Stimulated activated CD8-positive, alpha-beta memory T cell treated with anti-CD3 and anti-CD28 coated beads, Interleukin-2, amount 100 ng/mL, for 48 hours (primary cell): Measurements from ENCODE around the gene TGFB2.
"Not testable (repeated sequence)": the region's sequence is repeated elsewhere in the genome, so short reads cannot be mapped to it uniquely, and the experiment has no call there.

ENCODE experiments used
- DNase-seq, 2 donors: peaks; one replicate each; pipeline ENCODE4 v3.0.0-alpha.2; 2020; ENCODE audit warnings: low read depth in 2 of 2

Gene TGFB2

DNA sequence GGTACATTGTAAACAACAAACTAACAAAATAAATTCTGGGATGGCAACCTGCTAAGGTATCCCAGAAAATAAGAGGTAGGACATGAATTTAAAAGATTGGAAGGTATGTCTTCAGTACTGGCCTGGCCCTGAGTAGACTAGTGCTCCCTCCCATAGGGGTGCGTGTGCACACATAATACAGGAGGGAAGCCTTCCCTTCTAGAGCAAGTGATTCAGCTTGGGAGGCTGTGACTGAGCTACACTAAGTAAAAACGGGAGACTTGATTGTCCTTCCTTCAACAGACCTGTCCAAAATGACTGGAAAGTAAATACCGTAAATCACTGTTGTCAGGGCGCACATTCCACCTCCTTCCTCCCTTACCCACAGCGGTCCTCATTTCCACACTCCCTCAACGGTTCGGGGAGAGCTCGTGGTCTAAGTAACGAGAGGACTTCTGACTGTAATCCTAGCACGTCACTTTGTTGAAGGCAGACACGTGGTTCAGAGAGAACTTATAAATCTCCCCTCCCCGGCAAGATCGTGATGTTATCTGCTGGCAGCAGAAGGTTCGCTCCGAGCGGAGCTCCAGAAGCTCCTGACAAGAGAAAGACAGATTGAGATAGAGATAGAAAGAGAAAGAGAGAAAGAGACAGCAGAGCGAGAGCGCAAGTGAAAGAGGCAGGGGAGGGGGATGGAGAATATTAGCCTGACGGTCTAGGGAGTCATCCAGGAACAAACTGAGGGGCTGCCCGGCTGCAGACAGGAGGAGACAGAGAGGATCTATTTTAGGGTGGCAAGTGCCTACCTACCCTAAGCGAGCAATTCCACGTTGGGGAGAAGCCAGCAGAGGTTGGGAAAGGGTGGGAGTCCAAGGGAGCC lies at the start of gene TGFB2:
TGFB2 (plus strand) TSS at position 523 of the 859 bp plus-strand sequence. CDS start 1,366 bp downstream, outside the sequence.
- DNase-seq, result no peak

DNA sequence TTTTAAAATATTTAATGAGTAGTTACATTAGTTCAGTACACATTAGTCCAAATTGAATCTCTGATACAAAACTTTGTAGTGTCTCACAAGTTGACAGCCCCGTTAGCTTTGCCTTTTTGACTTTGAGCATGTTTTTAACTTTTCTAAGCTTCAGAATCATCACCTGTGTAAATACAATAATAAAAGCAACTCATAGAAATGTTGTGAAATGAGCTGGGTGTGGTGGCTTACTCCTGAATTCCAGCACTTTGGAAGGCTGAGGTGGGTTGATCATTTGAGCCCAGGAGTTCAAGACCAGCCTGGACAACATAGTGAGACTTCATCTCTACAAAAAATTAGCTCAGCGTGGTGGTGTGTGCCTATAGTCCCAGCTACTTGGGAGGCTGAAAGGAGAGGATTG lies 49.0 kb upstream of the TGFB2 start:
- no peak for DNase-seq

DNA sequence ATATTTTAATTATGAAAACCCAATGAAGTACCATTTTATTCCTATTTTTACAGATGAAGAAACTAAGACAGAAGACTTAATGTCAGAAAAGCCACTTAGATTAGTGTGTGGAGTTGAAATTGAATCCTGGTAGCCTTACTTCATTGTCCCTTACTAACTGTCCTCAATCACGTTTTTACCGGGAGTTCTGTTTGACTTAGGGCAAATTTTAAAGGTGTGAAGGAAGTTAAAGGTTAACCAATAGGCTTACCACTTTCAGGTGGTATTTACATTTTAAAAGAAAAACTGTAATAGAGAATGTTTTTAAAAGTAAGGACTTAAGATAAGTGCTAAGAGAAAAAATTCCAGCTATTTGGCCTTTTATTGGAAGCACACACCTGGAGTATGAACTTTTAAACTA lies 47.7 kb upstream of the TGFB2 start:
- no peak for DNase-seq

DNA sequence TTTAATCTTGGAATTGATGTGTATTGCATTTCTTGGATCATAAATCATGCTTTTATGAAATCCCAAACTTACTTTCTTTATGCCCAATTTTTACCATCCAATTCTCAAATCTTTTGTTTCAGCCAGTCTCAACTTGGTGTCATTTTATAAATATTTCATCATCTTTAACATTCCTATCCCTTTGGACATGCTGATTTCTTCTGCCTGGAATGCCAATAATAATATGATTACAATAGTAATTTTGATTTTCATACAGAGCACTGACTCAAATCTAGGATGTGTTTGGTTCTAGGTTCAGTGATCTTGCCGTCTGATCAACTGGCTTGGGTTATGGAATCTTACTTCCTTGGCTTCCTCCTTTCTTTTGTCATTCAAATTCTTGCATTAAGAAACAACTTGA lies 47.3 kb upstream of the TGFB2 start:
- DNase-seq, result no peak

DNA sequence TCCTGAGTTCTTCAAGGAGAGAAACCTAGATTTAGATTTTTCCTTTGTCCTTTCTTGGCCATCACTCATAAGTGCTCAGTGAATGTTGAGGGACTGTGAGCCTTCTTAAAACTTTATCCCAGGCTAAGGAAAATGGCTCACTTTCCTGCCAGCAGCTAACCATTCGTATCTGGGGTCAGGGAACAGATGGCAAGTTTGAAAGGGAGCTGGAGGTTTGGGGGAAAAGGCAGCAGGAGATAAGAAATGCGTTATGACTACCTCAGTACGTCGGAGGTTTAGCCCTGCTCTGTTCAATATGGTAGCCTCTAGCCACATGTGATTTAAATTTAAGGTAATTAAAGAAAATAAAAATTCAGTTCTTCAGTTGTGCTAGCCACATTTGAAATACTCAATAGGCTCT lies 46.7 kb upstream of the TGFB2 start:
- DNase-seq, result no peak

DNA sequence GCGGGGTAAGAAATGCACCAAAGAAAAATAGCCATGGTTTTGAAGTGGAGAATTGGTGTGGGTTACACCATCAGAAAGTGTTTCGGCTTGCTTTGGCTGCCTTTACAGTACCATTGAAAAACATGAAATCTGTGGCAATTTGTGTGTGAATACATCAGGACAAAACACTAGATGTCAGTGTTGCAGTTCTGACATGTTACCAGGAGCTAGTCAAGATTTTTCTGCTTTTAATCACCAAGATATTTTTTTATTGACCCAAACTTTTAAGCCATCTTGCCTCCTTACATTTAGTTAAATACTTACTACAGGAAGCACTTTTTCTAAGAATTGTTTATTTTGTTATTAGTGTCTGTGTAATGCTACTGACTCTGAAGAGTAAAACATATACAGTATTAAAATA lies 45.7 kb upstream of the TGFB2 start:
- no peak for DNase-seq

DNA sequence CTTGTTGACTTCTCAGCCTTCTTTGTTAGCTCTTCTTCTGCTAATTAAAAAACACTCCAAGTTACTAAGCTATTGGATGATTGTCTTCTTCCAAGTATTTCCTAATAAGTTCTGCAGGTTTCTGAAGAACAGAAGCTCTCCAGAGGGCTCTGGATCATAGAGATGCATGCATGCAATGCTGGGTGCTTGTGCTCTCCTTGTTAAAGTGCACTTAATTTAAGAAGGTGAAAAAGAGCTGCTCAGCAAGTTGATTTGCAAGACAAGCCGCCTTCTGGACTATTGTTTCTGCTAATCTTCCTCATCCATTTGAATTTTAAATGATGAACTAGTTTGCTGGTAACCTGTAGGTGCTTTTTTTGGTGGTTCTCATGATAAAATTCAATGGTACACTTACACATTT lies 43.9 kb upstream of the TGFB2 start:
- DNase-seq, result no peak

DNA sequence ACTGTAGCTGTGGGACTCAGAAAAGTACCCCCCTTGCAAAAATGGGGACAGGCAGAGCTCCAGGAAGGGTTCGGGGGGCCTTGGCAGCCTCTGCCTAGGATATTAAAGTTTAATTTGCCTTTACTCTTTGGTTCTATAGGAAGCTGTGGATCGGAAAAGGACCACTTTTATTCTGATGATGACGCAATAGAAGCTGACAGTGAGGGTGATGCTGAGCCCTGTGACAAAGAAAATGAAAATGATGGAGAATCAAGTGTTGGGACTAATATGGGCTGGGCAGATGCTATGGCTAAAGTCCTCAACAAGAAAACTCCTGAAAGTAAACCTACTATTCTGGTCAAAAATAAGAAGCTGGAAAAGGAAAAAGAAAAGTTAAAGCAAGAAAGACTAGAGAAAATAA lies 43.0 kb upstream of the TGFB2 start:
- no peak for DNase-seq

DNA sequence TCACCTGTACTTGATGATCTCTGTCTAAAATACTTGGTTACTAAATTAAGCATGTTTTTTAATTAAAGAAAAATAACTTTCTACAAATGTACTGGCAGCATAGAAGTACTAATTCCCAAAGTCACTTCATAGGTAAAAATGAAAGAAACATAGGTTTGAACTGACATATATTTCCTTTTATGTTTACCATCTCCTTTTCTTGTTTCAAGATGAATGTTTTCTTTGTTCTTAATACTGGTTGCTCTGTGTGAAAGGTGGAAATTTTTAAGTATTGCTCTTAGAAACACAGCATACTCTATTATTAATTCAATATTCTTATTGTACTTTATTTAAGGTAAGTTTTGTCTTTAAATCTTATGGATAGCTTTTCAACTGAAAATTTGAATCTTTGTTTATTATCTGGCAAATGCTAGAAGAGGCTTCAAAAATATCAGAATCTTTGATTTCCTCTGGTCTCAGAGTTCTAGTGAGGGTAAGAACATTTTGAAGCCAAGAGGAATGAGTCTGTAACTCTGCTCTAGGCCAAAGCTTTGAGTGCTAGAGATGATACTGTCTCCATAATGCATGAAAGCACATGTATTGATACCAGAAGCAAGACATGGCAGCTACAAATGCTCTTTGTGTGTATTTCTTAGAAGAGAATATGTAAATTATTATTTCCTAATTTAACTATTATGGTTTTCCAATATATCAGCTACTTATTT lies 41.8 kb upstream of the TGFB2 start:
- DNase-seq, result no peak

DNA sequence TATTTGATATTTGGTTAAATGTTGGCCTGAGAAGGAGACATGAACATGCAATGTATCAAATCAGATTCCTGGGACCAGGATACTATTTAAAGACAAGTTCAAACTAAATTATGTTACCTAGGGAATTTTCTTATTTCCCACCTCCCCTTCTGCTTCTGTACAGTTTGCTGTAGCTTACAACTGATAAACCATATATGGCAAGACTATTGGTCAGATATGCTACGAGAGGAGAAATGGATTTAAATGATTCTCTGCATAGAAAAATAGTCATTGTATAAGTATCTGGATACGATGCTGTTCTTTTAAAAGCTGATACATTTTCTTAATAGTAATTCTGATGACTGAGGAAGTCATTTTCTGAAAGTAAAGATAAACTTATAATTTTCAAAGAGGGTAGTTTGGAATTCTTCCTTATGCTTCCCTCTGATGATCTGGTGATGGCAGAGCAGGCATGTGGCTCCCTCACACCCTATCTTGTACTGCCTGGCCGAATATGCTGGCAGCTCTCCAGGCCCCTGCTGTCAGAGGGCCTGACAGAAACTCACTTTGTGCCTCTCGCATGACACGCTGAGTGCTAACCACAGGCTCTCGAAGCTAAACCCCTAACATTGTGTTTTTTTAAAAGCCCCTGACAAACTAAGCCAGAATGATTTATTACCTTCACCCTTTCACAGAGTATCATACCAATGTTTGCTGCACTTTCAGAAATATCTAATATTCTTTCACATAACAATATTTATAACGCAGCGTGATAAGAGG lies 40.7 kb upstream of the TGFB2 start:
- DNase-seq, result peak in 1 of 2 donors; percentile 2

DNA sequence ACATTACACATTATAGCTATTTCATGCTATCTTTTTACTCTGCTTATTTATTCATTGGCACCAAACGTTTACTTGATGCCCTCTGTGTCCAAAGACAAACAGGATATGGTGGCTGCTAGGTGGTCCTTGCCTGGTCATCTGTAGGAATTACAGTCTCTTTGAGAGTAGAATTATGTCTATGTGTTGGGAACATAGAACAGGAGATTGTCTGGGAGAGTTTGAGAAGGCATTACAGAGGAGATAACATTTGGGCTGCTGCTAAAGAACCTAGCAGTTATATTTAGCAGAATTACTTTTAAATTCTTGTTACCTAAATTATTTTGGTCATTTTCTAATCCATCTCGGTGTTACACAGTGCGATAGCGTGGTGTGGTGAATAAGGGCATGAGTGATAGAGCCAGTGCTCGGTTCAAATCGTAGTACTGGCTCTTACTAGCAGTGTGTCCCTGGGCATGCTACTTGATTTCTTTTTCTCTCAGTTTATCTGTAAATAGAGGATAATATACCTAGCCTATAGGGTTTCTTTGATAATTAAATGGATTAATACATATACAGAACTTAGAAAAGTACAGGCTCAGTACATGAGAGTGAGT lies 39.6 kb upstream of the TGFB2 start:
- no peak for DNase-seq

DNA sequence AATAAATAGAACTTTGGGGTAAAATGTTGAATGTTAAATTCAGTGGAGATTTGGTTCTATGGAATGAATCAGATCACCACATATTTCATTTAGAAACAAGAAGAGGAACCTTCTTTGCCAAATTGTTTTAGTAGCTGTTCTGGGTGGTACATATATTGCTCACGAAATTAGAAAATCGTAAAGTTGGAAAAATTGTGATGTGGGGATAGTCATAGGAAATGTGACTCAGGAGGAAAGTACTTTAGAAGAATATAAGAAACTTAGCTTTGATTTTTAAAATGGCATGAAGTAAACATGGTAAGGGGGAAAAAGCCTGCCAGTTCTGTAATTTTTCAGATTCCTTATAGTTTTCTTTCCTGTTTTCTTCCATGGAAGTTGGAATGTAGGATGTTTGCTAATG lies 32.6 kb upstream of the TGFB2 start:
- DNase-seq, result no peak

DNA sequence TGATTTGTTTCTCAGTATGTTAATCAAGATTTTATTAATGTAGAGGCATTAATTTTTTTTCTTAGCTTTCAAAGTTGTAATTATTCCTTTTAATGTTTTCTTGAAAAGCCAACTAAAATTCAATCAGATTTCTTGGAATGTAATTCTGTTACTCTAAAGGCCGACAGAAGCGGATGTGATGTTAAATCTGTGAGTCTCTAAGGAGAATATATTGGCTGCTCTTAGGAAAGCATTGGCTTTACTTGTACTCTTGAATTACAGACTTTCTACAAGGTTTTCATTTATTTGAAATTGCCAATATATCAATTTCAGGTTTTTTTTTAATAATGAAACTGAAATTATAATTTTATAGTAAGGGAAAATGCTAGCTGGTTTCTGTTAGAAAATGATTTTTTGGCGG lies 30.8 kb upstream of the TGFB2 start:
- no peak for DNase-seq

DNA sequence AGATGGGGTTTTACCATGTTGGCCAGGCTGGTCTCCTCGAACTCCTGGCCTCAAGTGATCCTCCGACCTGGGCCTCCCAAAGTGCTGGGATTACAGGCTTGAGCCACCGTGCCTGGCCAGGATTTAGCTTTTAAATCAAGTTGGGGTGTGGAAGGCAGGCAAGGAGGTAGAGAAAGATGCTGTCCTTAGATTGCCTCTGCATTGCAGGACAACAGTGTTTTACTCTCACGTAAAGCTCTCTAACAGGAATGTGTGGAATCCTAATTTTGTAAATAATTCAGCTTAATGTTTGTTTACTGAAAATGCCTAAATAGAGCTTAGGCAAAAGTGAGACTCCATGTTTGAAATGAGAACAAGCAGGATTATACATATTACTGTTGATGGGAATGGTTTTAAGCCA lies 29.5 kb upstream of the TGFB2 start:
- no peak for DNase-seq

DNA sequence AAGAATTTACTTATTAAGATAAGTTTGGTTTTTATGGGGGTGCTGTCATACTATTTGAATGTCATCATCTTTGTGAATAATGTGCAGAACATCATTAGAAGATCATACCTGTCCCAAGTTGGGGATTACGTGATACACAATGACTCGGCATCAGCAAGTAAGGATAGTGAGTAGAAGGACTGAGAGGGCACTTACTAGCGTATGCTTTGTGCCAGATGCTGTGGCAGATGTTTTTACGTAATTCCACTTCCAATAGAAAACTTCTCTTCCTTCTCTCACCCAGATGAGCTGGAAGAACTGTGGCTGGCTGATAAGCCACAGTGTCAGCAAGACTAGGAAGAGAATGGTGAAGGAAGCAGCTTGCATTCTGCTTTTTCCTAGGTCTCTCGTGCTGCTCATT lies 28.1 kb upstream of the TGFB2 start:
- no peak for DNase-seq

DNA sequence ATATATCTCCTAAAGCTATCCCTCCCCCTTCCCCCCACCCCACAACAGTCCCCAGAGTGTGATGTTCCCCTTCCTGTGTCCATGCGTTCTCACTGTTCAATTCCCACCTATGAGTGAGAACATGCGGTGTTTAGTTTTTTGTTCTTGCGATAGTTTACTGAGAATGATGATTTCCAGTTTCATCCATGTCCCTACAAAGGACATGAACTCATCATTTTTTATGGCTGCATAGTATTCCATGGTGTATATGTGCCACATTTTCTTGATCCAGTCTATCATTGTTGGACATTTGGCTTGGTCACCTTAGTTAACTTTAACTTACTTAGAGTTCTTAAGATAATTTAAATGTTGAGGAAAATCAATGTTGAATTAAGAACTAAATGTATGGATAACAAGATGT lies 25.0 kb upstream of the TGFB2 start:
- DNase-seq, result not testable (repeated sequence)

DNA sequence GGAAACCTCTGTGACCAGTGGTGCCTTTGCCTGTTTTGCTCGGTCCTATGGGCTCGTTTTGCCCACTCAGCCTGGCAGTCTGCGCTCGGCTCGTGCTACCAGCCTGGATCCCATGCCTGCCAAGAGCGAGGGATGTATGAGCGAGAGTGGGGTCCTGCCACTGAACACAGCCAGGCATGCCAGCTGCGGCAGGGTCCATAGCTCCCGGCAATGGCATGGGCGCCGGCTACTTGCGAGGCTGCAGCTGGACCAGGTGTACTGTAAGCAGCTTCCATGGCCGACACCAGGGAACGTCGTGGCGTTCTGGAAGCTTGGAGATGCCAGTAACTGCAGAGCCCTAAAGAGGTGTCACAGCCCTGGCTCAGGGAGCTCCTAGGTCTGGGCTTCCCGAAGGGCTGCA lies 22.4 kb upstream of the TGFB2 start:
- no peak for DNase-seq

DNA sequence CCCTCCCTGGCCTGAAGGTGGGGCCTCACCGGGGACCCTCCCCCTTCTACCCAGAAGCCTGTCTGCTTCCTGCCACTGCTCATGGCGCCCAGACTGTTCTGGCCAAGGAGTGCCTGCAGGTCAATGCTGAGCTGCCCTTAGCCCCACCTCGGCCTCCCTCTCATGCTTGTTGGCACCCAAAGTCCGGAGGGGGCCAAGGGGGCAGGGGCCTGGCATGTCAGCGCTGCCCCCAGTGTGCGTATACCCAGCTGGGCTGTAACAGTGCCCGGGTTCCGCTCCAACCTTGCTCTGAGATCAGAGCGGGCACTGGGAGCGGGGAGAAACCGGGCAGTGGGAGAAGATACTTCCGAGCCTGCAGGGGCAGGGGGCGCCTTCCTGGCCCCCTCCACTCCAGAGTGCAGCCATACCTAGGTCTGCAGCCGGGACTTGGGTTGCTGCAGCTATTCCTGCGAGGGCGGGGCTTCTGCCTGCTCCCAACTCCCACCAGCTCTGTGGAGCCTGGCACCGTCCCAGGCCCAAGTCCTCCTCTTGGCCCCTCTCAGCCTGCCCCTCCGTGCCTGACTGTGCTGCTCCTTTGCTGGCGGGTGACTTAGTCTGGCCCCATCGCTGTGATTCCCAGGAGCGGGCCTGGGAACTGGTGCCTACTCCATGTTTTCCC lies 21.4 kb upstream of the TGFB2 start:
- no peak for DNase-seq

DNA sequence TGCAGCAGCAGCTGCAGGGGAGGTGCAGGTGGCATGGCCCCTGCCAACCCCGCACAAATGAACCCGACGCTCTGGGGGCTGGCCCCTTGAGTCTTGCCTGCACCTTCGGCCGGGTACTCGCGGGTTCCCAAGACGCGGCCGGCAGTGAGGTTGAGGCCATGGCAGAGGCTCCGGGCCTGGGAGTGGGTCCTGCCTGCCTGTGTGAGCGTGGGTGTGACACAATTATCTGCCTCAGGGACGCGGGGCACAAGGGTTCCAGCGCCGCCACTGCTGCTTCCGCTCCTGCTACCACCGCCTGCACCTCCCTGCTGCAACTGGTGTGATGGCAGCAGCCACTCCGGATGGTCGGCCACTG lies 20.9 kb upstream of the TGFB2 start:
- DNase-seq, result no peak

DNA sequence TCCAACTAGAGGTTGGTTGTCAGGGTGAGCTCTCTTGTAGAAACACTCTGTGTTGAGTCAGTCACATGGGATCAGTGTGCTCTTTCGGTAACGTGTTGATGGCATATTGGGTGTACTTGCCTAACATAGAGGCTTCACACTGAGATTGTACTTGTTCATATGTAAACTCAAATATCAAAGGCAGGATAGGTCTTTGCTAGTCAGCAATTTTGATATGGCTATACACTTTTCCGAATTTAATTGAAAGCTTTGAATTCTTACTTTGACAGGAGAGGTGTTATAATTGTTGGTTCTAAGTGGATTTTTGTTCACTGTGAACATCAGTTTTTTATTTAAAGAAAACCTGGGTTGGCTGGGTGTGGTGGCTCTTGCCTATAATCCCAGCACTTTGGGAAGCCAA lies 16.4 kb upstream of the TGFB2 start:
- DNase-seq, result no peak

DNA sequence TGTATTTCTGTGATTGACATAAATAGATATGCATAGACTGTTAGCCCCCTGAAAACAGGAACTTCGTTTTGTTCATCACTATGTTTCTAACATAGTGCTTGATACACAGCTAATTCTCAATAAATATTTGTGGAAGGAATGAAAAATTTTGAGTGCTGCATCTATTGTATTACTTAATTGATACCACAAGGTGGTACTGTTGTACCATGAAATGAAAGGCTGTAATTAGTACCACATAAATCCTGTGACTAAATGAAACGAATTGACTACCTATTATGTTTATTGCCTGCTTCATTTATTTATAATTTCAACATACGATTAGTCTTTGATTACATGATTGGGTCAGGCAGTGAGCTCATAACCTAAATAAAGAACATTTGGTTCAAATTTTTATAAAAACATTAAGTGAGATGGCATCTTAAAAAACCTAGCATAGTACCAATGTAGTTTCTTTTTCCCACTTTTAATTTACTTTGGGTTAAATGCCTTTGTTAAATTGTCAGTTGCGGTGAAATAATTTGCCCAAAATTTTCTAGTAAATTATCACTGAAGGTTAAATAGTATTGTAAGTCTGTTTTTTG lies 15.0 kb upstream of the TGFB2 start:
- DNase-seq, result no peak
